Motor neuron (in vitro differentiated cells): ENCODE data around the gene SLC25A13. TPM values are rescaled to one million over a fixed set of nuclear protein-coding genes. Genes with fewer than 3 reads are reported as not detected.

ENCODE experiments used
- ATAC-seq, 8 experiments: fragments of 200-7000 bp; cut with Tn5 transposase; replicated peaks in 6 of 8; 2 replicates each; pipeline ENCODE4 v1.8.0; 2021; ENCODE audit warnings: mild to moderate bottlenecking in 8 of 8, moderate library complexity in 8 of 8
- H3K27ac ChIP-seq, 2 donors: fragments of 250-450 bp; sonication (Bioruptor Pico); 2 replicates each; pipeline ENCODE4 v1.9.0; 2021; ENCODE audit warnings: antibody characterized with exemption in 2 of 2, mild to moderate bottlenecking in 2 of 2, moderate library complexity in 1 of 2
- H3K4me1 ChIP-seq, 2 donors: fragments of 250-450 bp; sonication (Bioruptor Pico); replicated peaks in 1 of 2; 2 replicates each; pipeline ENCODE4 v1.6.1; 2021; ENCODE audit warnings: antibody characterized with exemption in 2 of 2, mild to moderate bottlenecking in 2 of 2, moderate library complexity in 1 of 2
- H3K4me3 ChIP-seq, 5 donors: fragments of 250-450 bp; sonication (Bioruptor Pico); 2 replicates each; pipeline ENCODE4 v1.9.0; 2021; ENCODE audit warnings: antibody characterized with exemption in 5 of 5, mild to moderate bottlenecking in 5 of 5, moderate library complexity in 4 of 5
- WGBS, 10 experiments: fragments of 450-650 bp; shearing (Covaris generic); methylation state at CpG; one replicate each; pipeline ENCODE4 v1.0.0; 2022; 5-methylcytosine and 5-hydroxymethylcytosine counted together
- in situ Hi-C, 9 experiments: fragments of 400-800 bp; cut with MboI; loops; one replicate each; pipeline ENCODE4 v1.15.0; 2021; ENCODE audit warnings: low sequenced_read_pairs in 9 of 9, low pct_unique_long_range_greater_than_20kb in 2 of 9; ENCODE audit not compliant: unreplicated experiment in 9 of 9
- total RNA-seq, 8 experiments: library from RNA; unstranded; fragments of 300-600 nt; gene quantifications; 2 replicates each; pipeline versions ENCODE4 v1.2.3 to v1.2.4, GENCODE V29; 2022

Gene SLC25A13
- total RNA-seq, 8 experiments from 2014 or later: 18.1 to 46.9 (median 29.1) TPM

GRCh38 chr7:96202102-96202501 is 119.8 kb downstream of the SLC25A13 start:
- H3K4me3 ChIP-seq: no peak overlapping the region
- 83 to 100% (median 94%) methylated on average over 1 to 2 of the region's 2 CpGs; no CpG with 5 or more reads in 4 of the 10 experiments for WGBS, 10 experiments
- H3K4me1 ChIP-seq: no peaks in the 10 kb centered on the region
- in situ Hi-C loops: loop anchor here in 1 of 9 experiments (25.0 kb wide), 1 partner anchor 290 kb away; no protein-coding TSS in a partner anchor
- H3K27ac ChIP-seq: no peak overlapping the region
- ATAC-seq: peak in 1 of 8 experiments; percentile 37

DNA sequence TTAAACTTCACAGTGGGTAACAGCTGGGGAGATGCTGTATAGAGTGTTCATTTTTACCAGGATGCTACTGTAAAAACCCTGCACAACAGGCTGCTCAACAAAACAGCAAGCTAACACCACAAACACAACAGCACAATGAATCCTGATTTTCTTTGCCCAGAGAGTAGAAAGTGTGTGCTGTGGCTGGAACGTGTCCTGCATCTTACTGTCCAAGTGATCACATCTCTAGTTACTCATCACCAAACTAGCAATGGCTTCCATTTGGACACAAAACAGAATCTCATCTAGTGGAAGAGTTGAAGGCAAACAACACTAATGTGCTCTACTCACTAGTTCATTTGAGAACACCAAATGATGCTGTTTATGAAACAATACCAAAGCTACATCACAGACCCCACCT is 121.2 kb downstream of the SLC25A13 start:
- Histone ChIP-seq H3K4me1 (no peaks in the 10 kb centered on the region), H3K4me3 (no peak overlapping the region), H3K27ac (no peak overlapping the region)
- WGBS, 10 experiments: 14 to 100% (median 80%) methylated on average over 1 of the region's 1 CpG; no CpG with 5 or more reads in 5 of the 10 experiments
- ATAC-seq: peak in 1 of 8 experiments; percentile 26
- in situ Hi-C loops: loop anchor here in 1 of 9 experiments (25.0 kb wide), 1 partner anchor 288 kb away; no protein-coding TSS in a partner anchor

- no peak overlapping the region for H3K4me3 ChIP-seq
- ATAC-seq: peak in 2 of 8 experiments; percentile 74 to 76
- 67 to 100% (median 90%) methylated on average over 1 of the region's 1 CpG; no CpG with 5 or more reads in 6 of the 10 experiments for WGBS, 10 experiments
- no peak overlapping the region for H3K27ac ChIP-seq
- no peaks in the 10 kb centered on the region for H3K4me1 ChIP-seq
- in situ Hi-C loops: no loop called here
Measured at GRCh38 chr7:96199421-96199820, 122.5 kb downstream of the SLC25A13 start.

GRCh38 chr7:96198047-96198636 is 123.8 kb downstream of the SLC25A13 start:
- Histone ChIP-seq H3K27ac (no peak overlapping the region), H3K4me1 (no peaks in the 10 kb centered on the region), H3K4me3 (no peak overlapping the region)
- in situ Hi-C loops: no loop called here
- 67 to 100% (median 83%) methylated on average over 1 to 3 of the region's 3 CpGs; no CpG with 5 or more reads in 2 of the 10 experiments for WGBS, 10 experiments
- ATAC-seq: no peak

- no peak overlapping the region for H3K4me3 ChIP-seq
- ATAC-seq: no peak
- 80 to 100% (median 96%) methylated on average over 1 to 4 of the region's 4 CpGs; no CpG with 5 or more reads in 2 of the 10 experiments for WGBS, 10 experiments
- no peak overlapping the region for H3K27ac ChIP-seq
- H3K4me1 ChIP-seq: no peaks in the 10 kb centered on the region
- in situ Hi-C loops: no loop called here
Measured at GRCh38 chr7:96196676-96197075, 125.2 kb downstream of the SLC25A13 start.

DNA sequence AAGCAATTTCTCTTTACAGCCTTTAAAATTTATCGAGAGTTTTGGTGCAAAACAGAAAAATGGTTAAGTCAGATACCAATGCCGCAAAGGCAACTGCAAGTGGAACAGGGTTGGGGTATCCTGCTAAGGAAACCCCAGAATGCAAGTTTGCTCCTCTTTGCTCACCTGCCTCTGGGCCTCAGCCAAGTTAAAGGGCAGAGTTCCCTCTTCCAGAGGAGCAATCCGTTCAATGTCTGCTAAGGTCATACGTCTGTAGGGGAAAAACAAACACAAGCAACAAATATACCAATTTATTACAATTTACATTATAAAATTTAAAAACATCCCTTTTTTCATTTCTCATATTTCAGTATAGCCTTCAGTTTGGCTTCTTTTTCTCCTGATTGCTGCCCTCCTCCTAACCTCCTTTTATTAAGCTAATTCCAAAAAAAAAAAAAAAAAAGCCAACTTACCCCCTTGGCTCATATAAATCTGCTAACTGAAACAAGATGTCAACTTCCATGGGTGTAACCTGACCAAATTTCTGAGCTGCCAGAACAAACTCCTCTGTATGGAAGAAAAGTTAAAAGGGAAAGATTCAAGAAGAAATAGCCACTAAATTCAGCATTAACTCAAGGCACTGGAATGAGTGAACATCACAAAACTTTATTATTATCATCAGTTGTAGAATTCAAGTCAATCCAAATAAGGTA is 132.6 kb downstream of the SLC25A13 start:
- no peak overlapping the region for H3K27ac ChIP-seq
- 46 to 100% (median 70%) methylated on average over 1 to 4 of the region's 4 CpGs; no CpG with 5 or more reads in 1 of the 10 experiments for WGBS, 10 experiments
- H3K4me3 ChIP-seq: no peak overlapping the region
- H3K4me1 ChIP-seq: no peaks in the 10 kb centered on the region
- ATAC-seq: no peak
- in situ Hi-C loops: no loop called here

DNA sequence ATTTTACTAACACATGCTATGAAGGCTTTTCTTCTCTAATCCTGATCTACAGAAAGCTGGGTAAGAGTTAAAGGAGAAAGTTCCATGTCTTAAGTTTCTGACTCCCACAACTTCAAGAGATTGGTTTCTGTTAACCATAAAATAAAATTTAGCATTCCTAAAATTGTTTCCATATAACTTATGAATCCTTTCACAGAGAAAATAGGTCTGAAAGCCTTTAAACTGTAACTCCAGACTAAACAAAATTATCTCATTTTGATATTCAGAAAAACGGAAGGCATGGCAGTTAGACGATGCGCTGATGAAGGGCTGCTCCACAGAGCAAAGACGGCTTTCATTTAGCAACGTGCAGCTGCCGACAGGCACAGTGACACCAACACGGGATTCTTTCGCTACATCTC is 133.3 kb downstream of the SLC25A13 start:
- peak in 2 of 8 experiments; percentile 38 to 40 for ATAC-seq
- no peak overlapping the region for H3K27ac ChIP-seq
- no peak overlapping the region for H3K4me3 ChIP-seq
- in situ Hi-C loops: no loop called here
- 17 to 85% (median 70%) methylated on average over 4 to 8 of the region's 8 CpGs for WGBS, 10 experiments
- H3K4me1 ChIP-seq: no peaks in the 10 kb centered on the region

DNA sequence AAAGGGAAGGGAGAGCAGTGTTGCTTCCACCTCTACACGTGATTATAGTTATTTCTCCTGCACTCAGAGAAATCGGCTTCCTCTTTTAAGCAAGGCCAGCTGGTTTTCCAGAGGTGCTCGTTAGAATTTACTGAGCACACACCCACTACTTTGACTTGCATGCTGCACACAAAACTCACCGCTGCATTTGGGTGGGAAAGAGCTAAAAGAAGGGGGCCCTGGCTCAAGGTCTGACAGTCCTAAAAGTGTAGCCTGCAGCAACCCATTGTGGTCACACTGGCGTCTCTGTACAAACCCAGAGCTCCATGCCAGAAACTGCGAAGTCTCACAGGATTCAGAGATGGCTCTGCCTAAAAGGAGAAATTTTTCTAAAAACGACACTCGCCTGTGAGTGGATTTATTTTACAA is 133.7 kb downstream of the SLC25A13 start:
- H3K4me1 ChIP-seq: no peaks in the 10 kb centered on the region
- in situ Hi-C loops: no loop called here
- no peak overlapping the region for H3K4me3 ChIP-seq
- peak in 2 of 8 experiments; percentile 51 to 56 for ATAC-seq
- WGBS, 10 experiments: 7 to 100% (median 65%) methylated on average over 1 to 6 of the region's 8 CpGs
- H3K27ac ChIP-seq: no peak overlapping the region

GRCh38 chr7:96187735-96188134 is 134.2 kb downstream of the SLC25A13 start:
- no peaks in the 10 kb centered on the region for H3K4me1 ChIP-seq
- in situ Hi-C loops: no loop called here
- H3K4me3 ChIP-seq: no peak overlapping the region
- ATAC-seq: no peak
- H3K27ac ChIP-seq: no peak overlapping the region
- WGBS, 10 experiments: 42 to 100% (median 71%) methylated on average over 1 to 5 of the region's 6 CpGs; no CpG with 5 or more reads in 3 of the 10 experiments

DNA sequence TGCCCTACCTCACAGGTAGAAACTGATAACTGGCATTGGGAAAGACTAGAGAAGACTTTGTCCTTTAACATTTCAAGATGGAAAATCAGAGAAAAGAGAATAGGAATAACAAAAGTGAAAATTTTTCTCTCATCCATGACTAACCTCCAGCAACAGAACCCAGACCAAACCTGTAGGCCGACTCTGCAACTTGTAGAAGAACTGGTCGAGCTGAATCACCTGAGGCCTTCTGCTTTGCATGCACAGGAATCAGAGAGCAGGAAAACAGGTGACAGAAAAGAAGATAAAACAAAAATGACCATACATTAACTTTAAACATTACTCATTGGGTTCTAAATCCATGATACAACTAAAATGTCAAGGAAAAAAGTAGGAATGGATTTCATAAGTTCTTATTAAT is 137.1 kb downstream of the SLC25A13 start:
- in situ Hi-C loops: no loop called here
- Histone ChIP-seq H3K4me3 (no peak overlapping the region), H3K27ac (no peak overlapping the region), H3K4me1 (no peaks in the 10 kb centered on the region)
- WGBS, 10 experiments: 75 to 100% (median 98%) methylated on average over 1 to 2 of the region's 2 CpGs
- ATAC-seq: no peak

DNA sequence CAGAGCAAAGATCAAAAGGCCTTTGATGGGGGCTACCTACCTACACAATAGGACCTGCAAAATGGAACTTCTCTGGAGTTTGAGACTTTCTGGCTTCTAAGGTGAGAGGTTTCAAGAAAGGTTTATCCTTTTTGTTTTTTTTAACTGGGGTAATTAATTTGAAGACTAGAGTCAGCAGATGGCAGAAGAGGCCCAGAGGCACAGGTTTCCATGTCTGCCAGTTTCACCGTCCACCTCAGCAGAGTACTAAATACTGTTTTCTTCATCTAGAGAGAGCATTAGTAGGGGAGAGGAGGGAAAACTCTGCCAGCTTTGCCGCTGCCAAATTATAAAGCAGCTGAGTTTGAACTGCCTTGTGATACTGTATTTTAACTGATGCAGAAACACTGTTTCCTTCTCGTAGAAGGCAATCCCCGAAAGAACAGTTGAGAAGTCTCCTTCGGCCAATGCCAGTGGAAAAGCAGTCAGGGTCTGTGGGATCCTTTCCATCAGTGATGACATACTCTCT is 138.7 kb downstream of the SLC25A13 start:
- 55 to 100% (median 95%) methylated on average over 1 to 4 of the region's 5 CpGs; no CpG with 5 or more reads in 2 of the 10 experiments for WGBS, 10 experiments
- Histone ChIP-seq H3K27ac (no peak overlapping the region), H3K4me3 (no peak overlapping the region), H3K4me1 (no peaks in the 10 kb centered on the region)
- in situ Hi-C loops: no loop called here
- no peak for ATAC-seq

GRCh38 chr7:96182424-96183158 is 139.3 kb downstream of the SLC25A13 start:
- H3K27ac ChIP-seq: no peak overlapping the region
- H3K4me1 ChIP-seq: no peaks in the 10 kb centered on the region
- no peak overlapping the region for H3K4me3 ChIP-seq
- in situ Hi-C loops: no loop called here
- WGBS, 10 experiments: 32 to 100% (median 60%) methylated on average over 1 to 4 of the region's 5 CpGs; no CpG with 5 or more reads in 1 of the 10 experiments
- ATAC-seq: no peak

DNA sequence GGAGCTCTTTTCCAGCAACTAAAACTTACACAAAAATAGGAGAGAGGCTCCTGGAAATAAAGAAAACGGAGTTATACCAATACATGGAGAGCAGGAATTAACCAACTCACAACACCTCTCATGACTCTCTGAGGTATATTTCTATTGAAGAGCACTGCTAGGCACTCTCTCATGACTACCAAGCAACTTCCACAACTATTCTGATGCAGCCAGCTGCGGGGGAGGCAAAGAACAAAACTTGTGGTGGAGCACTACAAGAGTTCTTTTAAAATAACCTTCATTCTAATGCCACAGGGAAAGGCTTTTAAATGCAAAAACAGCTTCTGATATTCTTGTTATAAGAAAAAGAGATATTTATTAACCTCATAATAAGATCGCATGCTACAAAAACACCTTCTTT is 140.7 kb downstream of the SLC25A13 start:
- H3K4me1 ChIP-seq: no peaks in the 10 kb centered on the region
- in situ Hi-C loops: no loop called here
- H3K4me3 ChIP-seq: no peak overlapping the region
- ATAC-seq: peak in 1 of 8 experiments; percentile 22
- H3K27ac ChIP-seq: no peak overlapping the region
- WGBS, 10 experiments: 62 to 100% (median 100%) methylated on average over 1 to 3 of the region's 3 CpGs; no CpG with 5 or more reads in 3 of the 10 experiments
